NCI-H1048 (cell line): ENCODE data around the gene ARSI.

Experiments
- DNase-seq: peaks from one replicate; lab custom pipeline; 2025; lab: John Stamatoyannopoulos, UW

ARSI gene

DNA sequence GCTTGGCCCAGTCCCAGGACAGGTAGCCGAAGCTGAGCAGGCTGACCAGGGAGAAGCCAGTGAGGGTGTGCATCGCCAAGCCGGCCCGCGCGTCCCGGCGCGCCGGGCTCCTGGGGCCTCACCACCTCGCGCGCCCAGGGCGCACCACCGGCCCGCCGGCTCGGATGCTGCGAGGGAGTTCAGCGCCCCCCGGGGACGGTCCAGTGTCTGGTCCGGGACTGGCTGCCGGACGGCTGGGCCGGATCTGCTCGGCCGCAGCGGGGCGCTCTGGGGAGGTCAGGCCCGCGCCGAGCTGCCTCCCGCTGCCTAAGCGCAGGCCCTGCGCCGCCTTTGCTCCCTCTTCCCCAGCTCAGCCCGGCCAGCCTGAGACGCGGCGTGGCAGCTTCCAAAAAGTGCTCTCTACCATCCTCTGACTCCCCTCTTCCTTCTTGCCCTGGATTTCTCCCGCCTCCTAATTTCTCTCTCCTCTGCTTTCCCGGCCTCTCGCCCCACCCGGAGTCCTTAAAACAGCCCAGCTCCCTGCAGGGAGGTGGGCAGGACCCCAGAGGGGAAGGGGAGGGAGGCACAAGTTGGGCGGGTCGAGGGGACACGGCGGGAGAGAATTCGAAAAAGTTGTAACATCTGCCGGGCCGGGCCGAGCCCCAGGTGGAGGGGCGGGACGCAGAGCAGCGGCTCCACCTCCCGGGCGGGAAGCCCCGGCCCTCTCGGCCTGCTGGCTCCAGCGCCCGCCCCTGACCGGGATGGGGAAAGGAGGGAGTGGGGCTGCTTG lies at the start of gene ARSI:
ARSI (minus strand) TSS at position 605 of the 769 bp plus-strand sequence; CDS start at position 73, 532 bp downstream.
- no peak for DNase-seq

DNA sequence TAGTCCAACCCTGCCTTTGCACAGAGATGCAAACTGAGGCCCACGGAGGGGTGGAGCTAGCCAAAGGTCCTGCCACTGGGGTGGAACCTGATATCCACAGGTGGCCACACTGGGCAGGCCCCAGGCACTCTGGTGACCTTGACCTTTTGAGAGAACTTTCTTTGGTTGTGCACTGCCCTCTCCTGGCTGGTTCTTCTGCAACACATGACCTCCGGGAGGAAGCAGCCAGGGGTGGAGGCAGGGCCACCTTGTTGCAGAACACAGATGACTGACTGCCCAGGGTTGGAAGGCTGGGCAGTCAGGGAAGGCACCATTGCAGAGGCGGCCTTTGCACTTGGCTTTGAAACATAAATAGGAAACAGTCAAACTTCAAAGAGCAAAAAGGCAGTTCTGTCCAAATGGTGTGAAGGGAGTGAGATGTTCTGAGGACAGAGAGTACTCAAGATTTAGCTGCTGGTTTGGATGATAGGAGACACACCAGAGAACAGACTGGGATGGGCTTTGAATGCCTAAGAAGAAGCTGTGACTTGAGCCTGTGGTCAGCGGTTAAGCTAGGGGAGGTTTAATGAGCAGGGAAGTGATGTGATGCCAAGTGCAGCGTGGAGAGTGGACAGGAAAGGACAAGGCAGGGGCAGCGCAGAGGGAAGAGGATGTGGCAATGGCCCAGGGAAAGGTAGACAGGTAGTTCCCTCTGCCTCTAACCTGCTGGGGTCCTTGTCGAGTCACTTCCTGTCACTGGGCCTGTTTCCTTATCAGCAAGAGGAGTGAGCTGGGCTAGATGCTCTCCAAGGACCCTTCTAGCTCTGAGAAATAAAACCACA lies 48.0 kb upstream of the ARSI start:
- no peak for DNase-seq

DNA sequence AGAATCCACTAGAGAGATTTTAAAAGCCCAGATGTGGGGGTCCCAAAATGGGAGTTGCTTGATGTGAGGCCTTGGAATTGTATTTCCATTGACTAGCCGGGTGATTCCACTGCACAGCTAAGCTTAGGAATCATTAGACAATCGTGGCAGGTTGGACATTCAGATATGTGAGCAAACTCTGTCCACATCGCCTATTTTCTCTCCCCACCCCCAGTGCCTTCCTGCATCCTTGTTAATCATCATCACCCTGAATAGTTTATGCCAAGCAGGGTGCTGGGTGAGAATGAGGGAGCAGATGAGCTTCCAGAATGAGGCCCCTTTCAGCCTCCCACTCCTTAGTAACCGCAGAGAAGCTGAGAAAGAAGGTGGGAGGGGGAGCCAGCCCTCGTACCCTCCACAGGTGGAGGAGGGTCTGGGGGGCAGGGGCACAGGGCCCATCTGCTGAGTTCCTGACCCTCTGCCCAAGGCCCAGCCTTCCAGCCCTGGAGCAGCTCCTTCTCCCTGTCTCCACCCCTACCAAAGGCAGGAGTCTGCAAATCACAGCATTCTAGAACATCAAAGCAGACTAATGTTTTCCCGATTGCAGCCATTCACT lies 47.1 kb upstream of the ARSI start:
- no peak for DNase-seq

DNA sequence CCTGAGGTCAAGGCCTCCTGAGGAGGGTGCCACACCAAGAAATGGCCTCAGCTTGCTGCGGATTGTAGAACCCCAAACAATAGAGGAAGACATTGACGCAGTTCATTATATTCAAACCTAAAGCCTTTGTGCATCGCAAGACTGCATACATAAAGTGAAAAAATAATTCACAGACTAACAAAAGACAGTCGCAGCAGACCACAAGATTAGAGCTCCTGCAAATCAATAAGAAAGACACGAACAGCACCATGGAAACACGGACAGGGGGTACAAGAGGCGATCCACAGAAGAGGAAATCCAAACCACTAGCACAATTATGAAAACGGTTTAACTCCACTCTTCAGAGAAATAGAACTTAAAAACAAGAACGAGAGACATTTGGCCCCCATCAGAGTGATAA lies 44.7 kb upstream of the ARSI start:
- DNase-seq, result no peak

GRCh38 chr5:150347003-150347402 lies 44.3 kb upstream of the ARSI start:
- DNase-seq, result no peak

- no peak for DNase-seq
Measured at GRCh38 chr5:150346592-150346991, 43.9 kb upstream of the ARSI start.

GRCh38 chr5:150345716-150346115 lies 43.0 kb upstream of the ARSI start:
- DNase-seq, result no peak

GRCh38 chr5:150343994-150344631 lies 41.4 kb upstream of the ARSI start:
- no peak for DNase-seq

- DNase-seq, result no peak
Measured at GRCh38 chr5:150342583-150342982, 39.9 kb upstream of the ARSI start.

DNA sequence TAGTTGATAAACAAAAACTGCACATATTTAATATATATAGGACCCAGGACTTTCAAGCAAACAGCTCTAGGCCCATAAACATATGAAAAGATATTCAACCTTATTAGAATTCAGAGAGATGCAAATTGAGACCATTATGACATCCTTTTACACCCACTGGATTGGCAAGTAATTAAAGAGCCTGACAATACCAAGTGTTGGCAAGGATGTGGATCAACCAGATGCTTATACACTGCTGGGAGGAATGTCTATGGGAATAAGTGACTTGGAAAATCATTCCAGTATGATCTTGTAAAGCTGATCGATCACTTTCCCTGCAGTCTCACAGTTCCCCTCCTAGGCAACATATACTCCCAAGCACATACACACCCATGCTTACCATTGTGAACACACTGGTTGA lies 39.3 kb upstream of the ARSI start:
- DNase-seq, result no peak

DNA sequence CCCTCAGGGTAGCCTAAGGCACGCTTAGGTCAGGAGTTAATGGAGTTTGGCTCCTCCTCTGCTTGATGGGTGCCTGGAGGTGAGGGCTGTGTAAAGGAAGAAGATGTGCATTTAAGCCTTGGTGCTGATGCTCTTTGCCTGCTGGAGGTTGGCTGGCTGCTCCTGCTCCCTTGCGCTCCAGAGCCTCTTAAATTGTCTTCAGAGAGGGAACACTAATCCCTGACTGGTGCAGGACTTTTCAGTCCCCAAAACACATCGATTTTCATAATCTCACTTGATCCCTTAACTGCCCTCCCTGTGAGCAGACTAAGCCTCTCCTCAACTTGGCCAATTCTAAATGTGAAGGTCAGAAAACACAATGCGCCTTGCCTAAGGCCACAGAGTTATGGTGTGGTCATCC lies 38.6 kb upstream of the ARSI start:
- no peak for DNase-seq

GRCh38 chr5:150340614-150341255 lies 38.0 kb upstream of the ARSI start:
- DNase-seq, result no peak

GRCh38 chr5:150339841-150340240 lies 37.1 kb upstream of the ARSI start:
- no peak for DNase-seq

DNA sequence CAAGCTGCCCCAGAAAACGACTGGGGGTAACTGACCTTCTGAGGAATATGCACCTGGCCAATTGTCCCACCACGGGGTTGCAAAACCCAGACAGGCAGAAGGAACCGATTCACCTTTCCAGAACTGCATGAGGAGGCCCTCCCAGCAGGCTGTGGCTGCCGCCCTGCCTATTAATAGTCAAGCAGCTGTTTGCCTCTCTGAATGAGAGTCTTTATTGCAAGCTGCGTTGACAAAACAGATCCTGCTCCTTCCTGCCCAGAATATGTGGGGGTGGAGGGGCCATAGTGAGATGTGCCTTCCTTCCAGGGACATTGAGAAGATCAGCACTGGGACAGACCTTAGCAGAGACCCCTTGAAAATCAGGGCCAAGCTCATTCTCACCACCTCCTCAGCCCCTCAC lies 36.5 kb upstream of the ARSI start:
- no peak for DNase-seq

- DNase-seq, result no peak
Measured at GRCh38 chr5:150338546-150338945, 35.8 kb upstream of the ARSI start.

- no peak for DNase-seq
Measured at GRCh38 chr5:150335778-150336177, 33.1 kb upstream of the ARSI start.

DNA sequence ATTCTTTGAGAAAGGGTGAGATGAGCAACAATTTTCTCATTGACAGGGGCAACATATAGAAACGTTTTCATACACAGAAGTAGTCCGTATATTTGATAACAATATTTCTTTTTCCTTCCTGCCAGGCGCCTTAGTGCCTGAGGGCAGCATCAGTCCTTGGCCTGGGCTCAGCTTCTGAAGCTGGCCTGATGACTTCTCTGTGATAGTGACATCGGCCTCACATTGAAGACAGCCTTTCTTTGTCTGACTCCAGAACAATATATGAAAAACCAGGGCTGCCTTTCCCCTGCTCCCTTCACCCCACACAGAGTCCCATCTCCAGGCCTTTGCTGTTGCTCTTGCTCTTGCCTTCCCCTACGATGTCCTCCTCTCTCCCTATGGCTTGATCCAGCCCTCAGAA lies 30.7 kb upstream of the ARSI start:
- DNase-seq, result no peak

- no peak for DNase-seq
Measured at GRCh38 chr5:150329881-150330876, 27.5 kb upstream of the ARSI start.

GRCh38 chr5:150329038-150329437 lies 26.3 kb upstream of the ARSI start:
- DNase-seq, result no peak

- DNase-seq, result no peak
Measured at GRCh38 chr5:150328515-150328914, 25.8 kb upstream of the ARSI start.

DNA sequence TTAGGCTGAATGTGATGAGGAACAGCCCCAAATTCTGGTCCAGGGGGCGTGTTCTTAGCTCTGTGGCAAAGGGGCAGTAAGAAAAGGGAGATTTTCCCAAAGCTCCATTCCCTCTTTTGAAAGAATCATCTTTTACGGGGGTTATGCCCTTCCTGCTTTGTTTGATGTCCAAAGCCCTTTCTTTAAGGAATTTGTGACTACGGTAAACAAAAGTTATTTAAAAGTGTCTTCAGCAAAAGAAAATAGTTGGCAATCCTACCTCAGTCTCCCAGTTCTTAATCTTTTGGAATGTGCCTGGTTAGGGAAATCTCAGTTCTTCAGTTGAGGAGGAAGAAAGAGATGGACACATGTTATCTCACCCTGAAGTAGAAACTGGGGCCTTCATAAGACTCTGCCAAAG lies 24.4 kb upstream of the ARSI start:
- DNase-seq, result no peak
